Left lobe of liver (tissue), 2 donors: ENCODE results near the gene LBH. TPM values are rescaled to one million over a fixed set of nuclear protein-coding genes. Genes with fewer than 3 reads are reported as not detected.
"Not testable (repeated sequence)": the region's sequence is repeated elsewhere in the genome, so short reads cannot be mapped to it uniquely, and the experiment has no call there.

ENCODE experiments used
- ATAC-seq: fragments of 200-7000 bp; cut with Tn5 transposase; one replicate; pipeline ENCODE4 v1.9.1; 2020; ENCODE audit warnings: mild to moderate bottlenecking, moderate library complexity
- DNase-seq: peaks from one replicate; pipeline ENCODE4 v3.0.0-alpha.2; 2020; ENCODE audit warnings: low spot score
- total RNA-seq: library from RNA; stranded (reverse); gene quantifications from one replicate; pipeline ENCODE4 v1.2.1, GENCODE V29; 2021
- donor health status: DM: no; HTN: no; CAD: no; lungs with moderate emphysema.
- donor health status: DM: no; HTN: yes; CAD: no.

Gene LBH
- total RNA-seq, 1 donor from 2014 or later: 7.6 TPM

- ATAC-seq (no peak), DNase-seq (no peak)
Measured at GRCh38 chr2:30254685-30255001, 23.3 kb downstream of the LBH start.

GRCh38 chr2:30255026-30255425, 23.7 kb downstream of the LBH start:
- ATAC-seq: no peak
- no peak for DNase-seq

- no peak for DNase-seq
- no peak for ATAC-seq
Measured at GRCh38 chr2:30255466-30256408, 24.4 kb downstream of the LBH start.

- ATAC-seq (no peak), DNase-seq (no peak)
Measured at GRCh38 chr2:30257266-30258214, 26.2 kb downstream of the LBH start.

- ATAC-seq: no peak
- DNase-seq: no peak
Measured at GRCh38 chr2:30259071-30259470, 27.7 kb downstream of the LBH start.

GRCh38 chr2:30259827-30260679, 28.7 kb downstream of the LBH start:
- ATAC-seq (no peak), DNase-seq (no peak)

- ATAC-seq (no peak), DNase-seq (no peak)
Measured at GRCh38 chr2:30260941-30261340, 29.6 kb downstream of the LBH start.

GRCh38 chr2:30261695-30262211, 30.4 kb downstream of the LBH start:
- ATAC-seq: no peak

GRCh38 chr2:30262716-30263309, 31.5 kb downstream of the LBH start:
- DNase-seq (peak; percentile 10), ATAC-seq (no peak)

More at GRCh38 chr2:30261695-30262211, 30.4 kb downstream of the LBH start:
- DNase-seq: no peak

- no peak for DNase-seq
Measured at GRCh38 chr2:30264274-30264673, 32.9 kb downstream of the LBH start.

GRCh38 chr2:30265052-30266015, 34.0 kb downstream of the LBH start:
- ATAC-seq (no peak), DNase-seq (peak; percentile 3)

More at GRCh38 chr2:30264274-30264673, 32.9 kb downstream of the LBH start:
- ATAC-seq: no peak

- DNase-seq (peak; percentile 45), ATAC-seq (peak; percentile 57)
Measured at GRCh38 chr2:30266051-30266621, 34.8 kb downstream of the LBH start.

- no peak for DNase-seq
- ATAC-seq: peak; percentile 10
Measured at GRCh38 chr2:30266705-30267104, 35.4 kb downstream of the LBH start.

GRCh38 chr2:30267161-30267975, 36.0 kb downstream of the LBH start:
- no peak for ATAC-seq
- DNase-seq: peak; percentile 11

GRCh38 chr2:30268296-30268871, 37.0 kb downstream of the LBH start:
- DNase-seq (no peak), ATAC-seq (peak; percentile 24)

- not testable (repeated sequence) for ATAC-seq
Measured at GRCh38 chr2:30269114-30269770, 37.9 kb downstream of the LBH start.

GRCh38 chr2:30269771-30270145, 38.4 kb downstream of the LBH start:
- peak; percentile 25 for ATAC-seq
- DNase-seq: no peak

More at GRCh38 chr2:30269114-30269770, 37.9 kb downstream of the LBH start:
- DNase-seq: not testable (repeated sequence)
